SIG-M5 treated with dmso at 0.1 percent for 504 hours (cell line): Measurements from ENCODE around the gene GNG7.
"Not testable (repeated sequence)": the region's sequence is repeated elsewhere in the genome, so short reads cannot be mapped to it uniquely, and the experiment has no call there.

Experiments
- DNase-seq: peaks from one replicate; lab custom pipeline; 2025; ENCODE audit not compliant: unreplicated experiment; lab: John Stamatoyannopoulos, UW

GNG7 gene

GRCh38 chr19:2579678-2580280 lies 122.7 kb downstream of the GNG7 start:
- DNase-seq: no peak

DNA sequence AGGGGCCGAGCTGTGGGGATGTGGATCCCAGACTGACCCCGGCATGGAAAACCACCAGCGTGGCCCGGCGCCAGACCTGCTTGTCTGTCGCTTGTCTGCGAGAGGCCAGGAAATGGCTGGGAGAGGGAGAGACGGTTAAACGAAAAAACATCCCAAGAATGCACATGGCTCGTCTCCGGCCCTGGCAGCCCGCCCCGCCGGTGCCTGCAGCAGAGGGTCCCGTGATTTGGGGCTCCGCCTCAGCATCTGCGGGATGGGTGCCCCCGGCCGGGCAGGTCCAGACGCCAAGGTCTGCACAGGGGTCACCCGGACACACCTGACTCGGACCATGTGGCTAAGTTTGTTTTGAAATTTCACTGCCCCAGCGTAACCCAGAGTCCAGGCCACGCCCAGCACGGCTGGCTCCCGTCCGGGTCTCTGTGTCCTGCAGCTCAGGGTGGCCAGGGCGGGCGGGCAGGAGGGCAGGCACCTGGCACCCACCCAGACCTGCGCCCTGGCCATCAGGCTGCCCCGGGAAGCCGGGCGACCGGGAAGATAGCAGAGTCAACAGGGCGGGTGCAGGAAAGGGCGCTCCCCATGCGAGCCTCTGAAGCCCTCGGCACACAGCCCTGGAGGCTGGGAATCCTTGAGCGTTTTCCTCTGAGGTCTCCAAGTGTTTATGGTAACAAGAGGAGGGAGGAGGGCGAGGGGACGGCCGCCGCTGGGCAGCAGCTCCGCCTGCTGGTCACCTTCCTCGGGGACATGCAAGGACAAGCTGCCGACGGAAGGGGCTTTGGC lies 123.4 kb downstream of the GNG7 start:
- no peak for DNase-seq

GRCh38 chr19:2578391-2578890 lies 124.1 kb downstream of the GNG7 start:
- DNase-seq: no peak

DNA sequence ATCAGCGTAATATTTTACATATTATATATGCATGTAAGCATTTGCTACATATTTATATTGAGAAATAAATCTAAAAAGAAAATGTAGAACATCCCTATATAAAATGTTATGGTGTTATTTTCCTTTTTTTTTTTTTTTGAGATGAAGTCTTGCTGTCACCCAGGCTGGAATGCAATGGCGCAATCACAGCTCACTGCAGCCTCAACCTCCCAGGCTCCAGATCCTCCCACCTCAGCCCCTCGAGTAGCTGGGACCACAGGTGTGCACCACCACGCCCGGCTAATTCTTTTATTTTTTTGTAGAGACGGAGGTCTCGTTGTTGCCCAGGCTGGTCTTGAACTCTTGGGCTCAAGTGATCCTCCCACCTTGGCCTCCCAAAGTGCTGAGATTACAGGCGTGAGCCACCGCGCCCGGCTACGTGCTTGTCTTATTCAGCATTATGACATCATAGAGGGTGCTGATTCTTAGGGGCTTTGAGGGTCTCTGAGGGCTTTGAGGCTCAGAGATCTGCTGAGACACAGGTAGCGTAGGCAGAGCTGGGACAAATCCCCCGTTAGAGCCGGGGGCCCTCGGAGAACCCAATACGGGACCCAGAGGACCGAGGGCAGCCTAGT lies 124.7 kb downstream of the GNG7 start:
- DNase-seq: no peak

DNA sequence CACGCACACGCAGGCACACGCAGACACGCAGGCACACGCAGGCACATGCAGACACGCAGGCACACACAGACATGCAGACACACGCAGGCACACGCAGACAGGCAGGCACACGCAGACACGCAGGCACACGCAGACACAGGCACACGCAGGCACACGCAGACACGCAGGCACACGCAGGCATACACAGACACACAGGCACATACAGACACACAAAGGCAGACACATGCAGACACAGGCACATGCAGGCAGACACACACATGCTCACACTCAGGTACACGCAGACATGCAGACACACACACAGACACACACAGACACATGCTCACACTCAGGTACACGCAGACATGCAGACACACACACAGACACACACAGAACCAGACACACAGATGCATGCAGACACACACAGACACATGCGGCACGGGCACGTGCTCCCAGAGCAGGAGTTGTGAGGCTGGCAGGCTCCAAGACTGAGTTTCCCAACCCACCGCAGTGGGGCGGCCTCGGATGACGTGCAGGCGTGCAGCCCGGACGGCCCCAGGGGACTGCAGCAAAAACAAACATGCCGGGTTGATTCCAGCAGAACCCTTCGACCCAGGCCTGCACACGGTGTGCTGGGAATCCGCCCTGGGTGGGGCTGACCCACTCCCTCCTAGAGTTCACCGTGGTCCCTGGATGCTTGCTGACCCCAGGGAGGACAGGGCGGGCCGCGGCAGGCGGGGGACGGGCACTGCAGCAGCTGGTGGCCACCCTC lies 126.6 kb downstream of the GNG7 start:
- no peak for DNase-seq

- DNase-seq: no peak
Observed at GRCh38 chr19:2574971-2575630, 127.4 kb downstream of the GNG7 start.

DNA sequence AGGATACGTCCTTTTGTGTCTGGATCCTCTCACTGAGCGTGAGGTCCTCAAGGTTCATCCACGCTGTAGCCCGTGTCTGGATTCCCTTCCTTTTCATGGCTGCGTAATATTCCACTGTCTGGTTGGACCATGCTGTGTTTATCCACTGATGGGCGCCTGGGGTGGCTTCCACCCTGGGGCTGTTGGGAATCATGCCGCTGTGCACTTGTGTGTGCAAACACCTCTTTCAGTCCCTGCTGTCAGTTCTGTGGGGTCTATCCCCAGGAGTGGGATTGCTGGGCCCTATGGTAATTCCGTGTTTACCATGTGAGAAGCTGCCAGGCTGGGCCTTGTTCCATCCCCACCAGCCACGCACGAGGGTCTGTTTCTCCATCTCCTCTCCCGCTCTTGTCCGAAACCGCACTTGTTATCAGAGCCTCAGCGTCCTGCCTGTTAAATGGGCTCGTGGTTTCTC lies 128.0 kb downstream of the GNG7 start:
- DNase-seq: no peak

DNA sequence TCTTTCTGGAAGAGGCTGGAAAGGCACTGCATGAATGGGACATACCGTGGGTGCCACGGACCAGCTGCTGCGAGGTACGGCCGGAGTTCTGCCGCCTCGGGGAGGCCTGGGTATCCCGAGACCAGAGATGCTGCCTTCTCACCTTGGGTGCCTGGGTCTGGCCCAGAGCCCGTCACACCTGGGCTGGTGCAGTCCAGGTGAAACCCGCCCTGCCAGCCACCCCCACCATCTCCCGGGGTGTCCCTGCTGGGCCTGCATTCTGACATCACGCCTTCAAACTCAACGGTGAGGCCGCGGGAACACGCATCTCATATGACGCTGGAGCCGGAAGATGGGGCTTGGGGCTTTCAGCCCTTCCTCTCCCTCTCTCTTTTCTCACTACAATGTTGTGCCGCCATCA lies 128.6 kb downstream of the GNG7 start:
- DNase-seq: no peak

DNA sequence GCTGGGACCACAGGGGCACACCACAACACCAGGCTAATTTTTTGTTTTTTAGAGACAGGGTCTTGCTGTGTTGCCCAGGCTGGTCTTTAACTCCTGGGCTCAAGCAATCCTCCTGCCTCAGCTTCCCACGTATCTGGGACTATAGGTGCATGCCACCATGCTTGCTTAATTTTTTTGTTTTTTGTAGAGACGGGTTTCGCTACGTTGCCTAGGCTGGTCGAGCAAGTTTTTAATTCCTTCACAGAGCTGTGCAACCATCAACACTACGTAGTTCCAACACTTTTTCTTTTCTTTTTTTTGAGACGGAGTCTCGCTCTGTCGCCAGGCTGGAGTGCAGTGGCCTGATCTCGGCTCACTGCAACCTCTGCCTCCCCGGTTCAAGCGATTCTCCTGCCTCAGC lies 130.3 kb downstream of the GNG7 start:
- not testable (repeated sequence) for DNase-seq

DNA sequence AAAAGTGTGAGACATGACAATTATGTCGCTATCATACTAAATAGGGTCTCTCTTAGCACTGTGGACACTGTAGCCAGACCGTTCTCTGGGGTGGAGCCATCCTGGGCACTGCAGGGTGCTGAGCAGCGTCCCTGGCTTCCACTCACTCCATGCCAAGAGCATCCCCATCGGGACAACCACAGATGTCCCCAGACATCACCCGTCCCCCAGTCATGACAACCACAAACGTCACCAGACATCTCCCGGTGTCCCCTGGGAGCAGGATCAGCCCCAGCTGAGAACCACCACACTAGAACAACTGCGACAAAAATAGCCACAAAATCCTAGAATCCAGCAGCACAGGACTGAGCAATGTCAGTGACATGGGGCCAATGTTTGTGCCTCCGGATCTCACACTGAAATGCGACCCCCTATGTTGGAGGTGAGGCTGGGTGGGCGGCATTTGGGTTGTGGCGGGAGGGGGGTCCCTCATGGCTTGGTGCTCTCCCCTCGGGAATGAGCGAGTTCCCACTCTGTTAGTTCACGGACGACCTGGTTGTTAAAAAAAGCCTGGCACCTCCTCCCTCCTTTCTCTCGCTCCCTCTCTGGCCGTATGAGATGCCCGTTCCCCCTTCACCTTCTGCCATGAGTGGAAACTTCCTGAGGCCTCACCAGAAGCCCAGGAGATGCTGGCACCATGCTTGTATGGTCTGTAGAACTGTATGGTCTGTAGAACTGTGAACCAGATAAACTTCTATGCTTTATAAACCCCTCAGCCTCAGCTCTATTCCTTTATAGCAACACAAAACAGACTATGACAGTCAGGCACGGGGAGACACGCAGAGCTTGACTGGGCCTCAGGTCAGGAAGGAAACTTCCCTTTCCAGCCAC lies 132.7 kb downstream of the GNG7 start:
- no peak for DNase-seq

GRCh38 chr19:2567996-2568395 lies 134.5 kb downstream of the GNG7 start:
- no peak for DNase-seq

DNA sequence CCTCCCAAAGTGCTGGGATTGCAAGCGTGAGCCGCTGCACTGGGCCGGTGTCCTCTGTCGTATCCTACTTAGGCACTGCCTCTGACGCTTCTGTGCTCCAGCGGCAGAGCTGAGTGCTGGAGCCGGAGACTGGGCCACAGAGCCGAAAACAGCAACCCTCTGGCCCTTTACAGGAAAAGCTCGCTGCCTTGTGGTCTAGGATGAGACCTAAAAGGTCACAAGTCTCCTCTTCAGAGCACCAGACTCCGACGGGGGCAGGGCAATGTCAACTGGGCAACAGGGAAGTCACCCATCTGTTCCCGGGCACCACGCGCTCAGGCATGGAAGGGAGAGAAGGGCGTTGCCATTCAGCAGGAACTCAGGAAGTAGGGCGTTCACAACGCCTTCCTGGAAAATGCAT lies 134.9 kb downstream of the GNG7 start:
- DNase-seq: no peak

GRCh38 chr19:2563546-2563945 lies 138.9 kb downstream of the GNG7 start:
- not testable (repeated sequence) for DNase-seq

- no peak for DNase-seq
Observed at GRCh38 chr19:2561895-2562294, 140.6 kb downstream of the GNG7 start.

DNA sequence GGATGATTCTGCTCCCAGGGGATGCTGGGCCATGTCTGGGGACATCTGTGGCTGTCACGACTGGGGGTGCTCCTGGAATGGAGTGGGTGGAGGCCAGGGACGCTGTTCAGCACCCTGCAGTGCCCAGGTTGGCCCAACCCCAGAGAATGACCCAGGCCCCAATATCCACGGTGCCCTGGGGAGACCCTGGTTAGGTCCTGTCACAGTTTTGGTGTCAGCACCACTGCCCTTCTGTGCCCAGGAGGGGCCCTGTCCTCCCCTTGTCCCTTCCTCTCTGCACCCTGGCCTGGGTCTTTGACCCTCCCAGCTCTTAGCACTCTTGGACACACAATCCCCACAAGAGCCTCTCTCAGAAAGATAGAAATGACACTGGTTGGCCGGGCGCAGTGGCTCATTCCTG lies 141.3 kb downstream of the GNG7 start:
- no peak for DNase-seq

DNA sequence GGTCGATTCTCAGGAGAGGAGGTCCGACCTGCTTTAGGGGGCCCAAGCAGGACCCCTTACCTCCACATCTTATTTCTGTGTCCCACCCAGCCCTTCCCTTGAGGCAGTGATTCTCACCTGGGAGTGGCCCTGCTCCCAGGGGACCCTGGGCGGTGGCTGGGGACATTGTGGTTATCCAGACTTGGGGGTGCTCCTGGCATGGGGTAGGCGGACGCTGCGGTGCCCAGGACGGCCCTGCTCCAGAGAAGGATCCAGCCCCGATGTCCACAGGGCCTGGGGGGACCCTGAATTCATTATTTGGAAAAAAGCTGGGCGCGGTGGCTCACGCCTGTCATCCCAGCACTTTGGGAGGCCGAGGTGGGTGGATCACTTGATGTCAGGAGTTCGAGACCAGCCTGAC lies 142.1 kb downstream of the GNG7 start:
- DNase-seq: no peak

DNA sequence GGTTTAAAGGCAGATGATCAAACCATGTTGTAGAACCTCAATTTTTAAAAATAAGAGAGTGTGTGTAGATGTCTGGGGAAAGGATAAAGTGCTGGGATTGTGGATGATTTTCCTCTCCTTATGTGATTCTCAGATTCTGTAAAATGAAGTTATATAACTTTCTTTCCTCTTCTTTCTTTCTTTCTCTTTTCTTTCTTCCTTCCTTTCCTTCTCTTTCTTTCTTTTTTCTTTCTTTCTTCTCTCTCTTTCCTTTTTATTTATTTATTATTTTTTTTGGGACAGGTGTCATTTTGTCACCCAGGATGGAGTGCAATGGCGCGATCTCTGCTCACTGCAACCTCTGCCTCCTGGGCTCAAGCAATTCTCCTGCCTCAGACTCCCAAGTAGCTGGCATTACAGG lies 144.0 kb downstream of the GNG7 start:
- no peak for DNase-seq

DNA sequence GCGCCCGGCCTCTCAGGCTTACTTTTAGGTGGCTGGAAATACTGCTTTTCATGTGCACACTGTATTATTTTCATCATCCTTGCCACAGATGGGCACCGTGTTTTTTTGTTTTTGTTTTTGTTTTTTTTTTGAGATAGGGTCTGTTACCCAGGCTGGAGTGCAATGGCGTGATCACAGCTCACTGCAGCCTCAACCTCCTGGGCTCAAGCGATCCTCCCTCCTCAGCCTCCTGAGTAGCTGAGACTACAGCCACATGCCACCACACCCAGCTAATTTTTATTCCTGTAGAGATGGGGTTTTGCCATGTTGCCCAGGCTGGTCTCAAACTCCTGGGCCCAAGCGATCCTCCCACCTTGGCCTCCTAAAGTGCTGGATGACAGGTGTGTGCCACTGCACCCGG lies 144.4 kb downstream of the GNG7 start:
- not testable (repeated sequence) for DNase-seq

DNA sequence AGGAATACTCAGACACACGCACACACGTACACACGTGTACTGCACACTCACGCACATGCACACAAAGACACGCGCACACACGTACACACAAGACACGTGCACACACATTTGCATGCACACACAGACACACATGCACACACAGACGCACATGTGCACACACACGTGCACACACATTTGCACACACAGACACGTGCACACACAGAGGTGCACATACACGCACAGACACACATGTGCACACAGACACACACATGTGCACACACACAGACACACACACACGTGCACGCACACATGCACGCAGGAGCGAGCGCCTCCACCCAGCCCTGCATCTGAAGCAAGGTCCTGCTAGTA lies 145.4 kb downstream of the GNG7 start:
- DNase-seq: no peak
